HG03558 (cell line): ENCODE results near the gene SARNP.

Source experiments
- ATAC-seq: cut with Tn5 transposase; IDR thresholded peaks from one replicate; pipeline ENCODE4 v1.9.1; 2021; ENCODE audit warnings: moderate number of reproducible peaks; ENCODE audit not compliant: unreplicated experiment; ENCODE audit errors: extremely low read depth

The SARNP gene

GRCh38 chr12:55715833-55716581 is 101.5 kb downstream of the SARNP start, which contains the start of gene BLOC1S1:
Gene BLOC1S1, plus strand, starts transcription at chr12:55716046. Its CDS starts 6 bp downstream, at chr12:55716052.
- ATAC-seq = peak; percentile 76

GRCh38 chr12:55715169-55715764 is 102.3 kb downstream of the SARNP start:
- ATAC-seq = no peak

- no peak for ATAC-seq
These were observed 103.8 kb downstream of the SARNP start for GRCh38 chr12:55713721-55714120.

- ATAC-seq = no peak
These were observed 104.7 kb downstream of the SARNP start for GRCh38 chr12:55712700-55713415.

- ATAC-seq = no peak
These were observed 105.6 kb downstream of the SARNP start for GRCh38 chr12:55711786-55712553.

GRCh38 chr12:55708695-55709233 is 108.8 kb downstream of the SARNP start:
- no peak for ATAC-seq

- ATAC-seq = no peak
These were observed 109.5 kb downstream of the SARNP start, which contains the start of gene ITGA7 for GRCh38 chr12:55707841-55708694. Gene ITGA7, minus strand, starts transcription at chr12:55707904. Its CDS starts 222 bp downstream, at chr12:55707682.
